Stomach (tissue), 4 donors: Measurements from ENCODE around the gene GSG1L.

ENCODE experiments used
- POLR2A ChIP-seq, 4 donors: fragments of 450-650 bp; IDR thresholded peaks; one replicate each; pipeline ENCODE4 v1.6.1; 2016; ENCODE audit warnings: antibody characterized with exemption in 4 of 4, control low read depth in 2 of 4, mild to moderate bottlenecking in 1 of 4, moderate library complexity in 1 of 4
- POLR2AphosphoS5 ChIP-seq, 3 donors: sonication (generic); formaldehyde crosslinking; IDR thresholded peaks; one replicate each; pipeline ENCODE4 v1.6.1; 2016; ENCODE audit warnings: antibody characterized with exemption in 3 of 3

- TF ChIP-seq POLR2AphosphoS5 (IDR thresholded peaks at IDR 0.05) (no peak), POLR2A (IDR thresholded peaks at IDR 0.05) (no peak)
Observed at GRCh38 chr16:27924411-27925118, 138.9 kb downstream of the GSG1L start.
